ENCODE measurements around the gene FMN2.

Gene FMN2

GRCh38 chr1:240114222-240114621 lies 22.5 kb downstream of the FMN2 start:
- TF ChIP-seq FOXP2 (optimal IDR thresholded peaks at IDR 0.05; ENCODE audit: borderline replicate concordance, extremely low read depth, extremely low read length, insufficient read depth): no peak
- no peak for TF ChIP-seq SIN3A (IDR thresholded peaks at IDR 0.05; ENCODE audit: borderline replicate concordance, insufficient read depth, low read length)
- no peak for TF ChIP-seq POLR2AphosphoS5 (IDR thresholded peaks at IDR 0.05; ENCODE audit: low read depth, low read length)
- TF ChIP-seq TAF1 (IDR thresholded peaks at IDR 0.05; ENCODE audit: borderline replicate concordance, insufficient read depth, low read length): no peak
- no peak for TF ChIP-seq REST (IDR thresholded peaks at IDR 0.05; ENCODE audit: insufficient read depth in 1 of 2, low read depth in 2 of 2, low read length in 2 of 2)

- TF ChIP-seq REST (IDR thresholded peaks at IDR 0.05; ENCODE audit: insufficient read depth in 1 of 2, low read depth in 2 of 2, low read length in 2 of 2) (no peak), SIN3A (IDR thresholded peaks at IDR 0.05; ENCODE audit: borderline replicate concordance, insufficient read depth, low read length) (no peak), POLR2AphosphoS5 (IDR thresholded peaks at IDR 0.05; ENCODE audit: low read depth, low read length) (no peak)
Measured at GRCh38 chr1:240115831-240116230, 24.1 kb downstream of the FMN2 start.

- no peak for TF ChIP-seq SIN3A (IDR thresholded peaks at IDR 0.05; ENCODE audit: borderline replicate concordance, insufficient read depth, low read length)
- TF ChIP-seq REST (IDR thresholded peaks at IDR 0.05; ENCODE audit: insufficient read depth in 1 of 2, low read depth in 2 of 2, low read length in 2 of 2): no peak
- TF ChIP-seq FOXP2 (optimal IDR thresholded peaks at IDR 0.05; ENCODE audit: borderline replicate concordance, extremely low read depth, extremely low read length, insufficient read depth): no peak
- TF ChIP-seq POLR2AphosphoS5 (IDR thresholded peaks at IDR 0.05; ENCODE audit: low read depth, low read length): no peak
- TF ChIP-seq TAF1 (IDR thresholded peaks at IDR 0.05; ENCODE audit: borderline replicate concordance, insufficient read depth, low read length): no peak
Measured at GRCh38 chr1:240116831-240117769, 25.4 kb downstream of the FMN2 start.

- TF ChIP-seq SIN3A (IDR thresholded peaks at IDR 0.05; ENCODE audit: borderline replicate concordance, insufficient read depth, low read length) (no peak), TAF1 (IDR thresholded peaks at IDR 0.05; ENCODE audit: borderline replicate concordance, insufficient read depth, low read length) (no peak), POLR2AphosphoS5 (IDR thresholded peaks at IDR 0.05; ENCODE audit: low read depth, low read length) (no peak), REST (IDR thresholded peaks at IDR 0.05; ENCODE audit: insufficient read depth in 1 of 2, low read depth in 2 of 2, low read length in 2 of 2) (no peak), FOXP2 (optimal IDR thresholded peaks at IDR 0.05; ENCODE audit: borderline replicate concordance, extremely low read depth, extremely low read length, insufficient read depth) (no peak)
Measured at GRCh38 chr1:240117930-240118329, 26.2 kb downstream of the FMN2 start.

Measured in PFSK-1 (cell line).